Subcutaneous abdominal adipose tissue (tissue), 5 donors: ENCODE measurements around the gene OR5AR1.
"Not testable (repeated sequence)": the region's sequence is repeated elsewhere in the genome, so short reads cannot be mapped to it uniquely, and the experiment has no call there.

Experiments
- H3K27ac ChIP-seq: one replicate; pipeline ENCODE4 v1.7.0; 2013; ENCODE audit warnings: low read depth, mild to moderate bottlenecking, inconsistent platforms, low read length, moderate library complexity
- H3K27me3 ChIP-seq, 5 donors: one replicate each; pipeline ENCODE4 v1.7.0; 2013; ENCODE audit warnings: low read length in 5 of 5, inconsistent platforms in 1 of 5; ENCODE audit not compliant: control insufficient read depth in 5 of 5, insufficient read depth in 4 of 5
- H3K36me3 ChIP-seq, 5 donors: one replicate each; pipeline ENCODE4 v1.7.0; 2013; ENCODE audit warnings: low read length in 5 of 5; ENCODE audit not compliant: control insufficient read depth in 5 of 5, insufficient read depth in 5 of 5
- H3K4me1 ChIP-seq, 5 donors: one replicate each; pipeline ENCODE4 v1.7.0; 2013; ENCODE audit warnings: low read length in 5 of 5, mild to moderate bottlenecking in 3 of 5, moderate library complexity in 1 of 5; ENCODE audit not compliant: control insufficient read depth in 5 of 5, insufficient read depth in 5 of 5
- H3K4me3 ChIP-seq, 5 donors: one replicate each; pipeline ENCODE4 v1.7.0; 2013; ENCODE audit warnings: low read length in 5 of 5, low read depth in 1 of 5
- H3K9ac ChIP-seq, 5 donors: one replicate each; pipeline ENCODE4 v1.7.0; 2013; ENCODE audit warnings: low read length in 5 of 5, mild to moderate bottlenecking in 4 of 5, moderate library complexity in 3 of 5
- H3K9me3 ChIP-seq, 5 donors: one replicate each; pipeline ENCODE4 v1.7.0; 2013; ENCODE audit warnings: low read length in 5 of 5; ENCODE audit not compliant: control insufficient read depth in 5 of 5
- donor health status: healthy.
- donor health status: healthy.
- donor health status: healthy.
- donor health status: healthy.
- donor health status: healthy.

OR5AR1 gene

DNA sequence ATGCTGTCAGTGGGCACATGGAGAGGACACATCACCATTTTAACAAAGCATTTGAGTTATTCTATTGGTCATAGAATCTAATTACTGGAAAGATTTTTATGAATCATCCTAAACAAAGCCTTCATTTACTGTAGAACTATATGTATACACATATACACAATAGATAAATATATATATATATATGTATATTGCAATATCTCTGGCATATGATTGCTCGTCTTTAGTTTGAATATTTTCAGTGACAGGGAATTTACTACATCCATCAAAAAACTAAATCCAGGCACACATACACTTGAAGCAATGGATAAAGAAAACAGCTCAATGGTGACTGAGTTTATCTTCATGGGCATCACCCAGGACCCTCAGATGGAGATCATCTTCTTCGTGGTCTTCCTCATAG lies at the start of gene OR5AR1:
Gene OR5AR1 (plus strand): TSS at position 301 of the 400 bp plus-strand sequence. CDS start 0 bp downstream, at position 301.
- H3K9ac ChIP-seq: no peak within 1 kb of the TSS
- no peaks in the 10 kb centered on the region for H3K9me3 ChIP-seq
- no peaks in the 10 kb centered on the region for H3K27me3 ChIP-seq
- no peak within 1 kb of the TSS for H3K27ac ChIP-seq
- H3K36me3 ChIP-seq: no peaks in the 10 kb centered on the region
- no peaks in the 10 kb centered on the region for H3K4me1 ChIP-seq
- no peak within 1 kb of the TSS for H3K4me3 ChIP-seq

DNA sequence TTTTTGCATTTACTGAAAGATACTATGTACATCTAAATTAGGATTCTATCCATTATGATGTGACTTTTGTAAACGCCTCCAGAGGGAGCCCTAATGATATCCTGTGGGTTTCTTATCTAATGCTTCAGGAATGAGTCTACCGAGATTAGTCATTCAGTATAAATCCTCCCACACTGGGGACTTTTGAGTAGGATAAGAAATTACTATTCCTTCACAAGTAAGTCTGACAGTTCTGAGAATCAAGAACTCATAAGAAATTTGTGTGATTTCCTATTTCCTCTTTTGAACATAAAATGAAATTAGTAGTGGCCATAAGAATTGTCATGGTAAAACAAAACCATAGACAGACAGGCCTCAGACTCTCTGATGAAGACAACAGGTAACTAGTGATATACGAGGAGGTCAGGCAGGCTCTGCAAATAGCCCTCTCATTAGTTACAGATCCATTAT lies 38.8 kb upstream of the OR5AR1 start:
- H3K9me3 ChIP-seq: no peaks in the 10 kb centered on the region
- no peaks in the 10 kb centered on the region for H3K36me3 ChIP-seq
- H3K27ac ChIP-seq: no peak overlapping the region
- H3K4me3 ChIP-seq: no peak overlapping the region
- H3K27me3 ChIP-seq: no peaks in the 10 kb centered on the region
- H3K4me1 ChIP-seq: no peaks in the 10 kb centered on the region
- no peak overlapping the region for H3K9ac ChIP-seq

DNA sequence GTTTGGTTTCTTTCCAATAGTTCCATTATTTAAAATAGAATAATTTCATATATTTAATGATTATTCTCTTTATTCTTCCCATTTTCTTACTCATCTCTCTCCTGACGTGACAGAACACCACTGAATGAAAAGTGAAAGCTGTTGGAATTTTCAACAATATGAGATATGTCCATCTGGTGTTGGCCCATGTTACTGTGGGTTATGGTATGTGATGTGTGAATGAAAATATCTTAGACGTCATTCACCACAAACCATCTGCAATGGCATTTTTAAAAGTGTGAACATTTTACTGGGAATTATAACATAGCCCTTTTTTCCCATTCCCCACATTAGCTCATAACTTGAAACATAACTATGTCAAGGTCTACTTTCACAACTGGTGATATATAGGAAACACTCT lies 37.5 kb upstream of the OR5AR1 start:
- Histone ChIP-seq H3K4me1 (no peaks in the 10 kb centered on the region), H3K4me3 (no peak overlapping the region), H3K9ac (no peak overlapping the region), H3K9me3 (no peaks in the 10 kb centered on the region), H3K36me3 (no peaks in the 10 kb centered on the region), H3K27me3 (no peaks in the 10 kb centered on the region), H3K27ac (no peak overlapping the region)

DNA sequence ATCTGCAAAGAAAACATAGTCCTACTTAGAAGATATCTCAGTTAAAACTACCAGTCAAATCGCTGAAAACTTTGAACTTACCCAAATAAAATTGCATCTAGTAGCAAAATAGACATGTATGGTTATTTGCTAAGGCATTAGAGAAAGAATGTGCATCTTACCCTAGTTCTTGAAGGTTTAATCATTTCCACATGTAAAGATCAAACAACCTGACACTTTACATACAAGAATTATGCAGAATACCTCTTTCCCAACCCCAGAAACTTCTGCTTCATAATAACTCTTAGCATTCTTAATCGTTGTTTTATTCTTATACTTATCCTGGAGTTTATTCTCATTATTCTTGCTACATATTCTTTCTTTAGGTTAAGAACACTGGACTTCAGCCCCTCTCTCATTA lies 31.2 kb upstream of the OR5AR1 start:
- H3K4me1 ChIP-seq: no peaks in the 10 kb centered on the region
- H3K27ac ChIP-seq: no peak overlapping the region
- no peak overlapping the region for H3K9ac ChIP-seq
- H3K9me3 ChIP-seq: no peaks in the 10 kb centered on the region
- no peak overlapping the region for H3K4me3 ChIP-seq
- H3K36me3 ChIP-seq: no peaks in the 10 kb centered on the region
- no peaks in the 10 kb centered on the region for H3K27me3 ChIP-seq

DNA sequence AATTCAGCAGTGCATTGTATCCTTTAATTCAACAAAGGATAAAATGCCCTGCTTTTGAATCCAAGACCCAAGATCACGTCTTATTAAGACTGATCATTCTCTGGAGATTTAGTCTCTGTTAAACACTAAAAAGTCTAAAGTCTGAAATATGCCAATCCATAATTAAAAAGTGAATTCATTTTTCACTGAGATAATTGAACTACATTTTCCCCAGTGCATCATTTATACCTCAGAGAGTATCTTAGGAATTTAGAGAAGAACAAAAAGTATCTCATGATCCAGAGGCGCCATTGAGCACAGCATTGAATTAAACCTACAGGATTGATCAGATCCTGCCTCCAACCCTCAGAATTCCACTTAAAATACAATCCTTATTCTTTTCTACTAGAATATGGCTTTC lies 26.6 kb upstream of the OR5AR1 start:
- Histone ChIP-seq H3K36me3 (no peaks in the 10 kb centered on the region), H3K27me3 (no peaks in the 10 kb centered on the region)

DNA sequence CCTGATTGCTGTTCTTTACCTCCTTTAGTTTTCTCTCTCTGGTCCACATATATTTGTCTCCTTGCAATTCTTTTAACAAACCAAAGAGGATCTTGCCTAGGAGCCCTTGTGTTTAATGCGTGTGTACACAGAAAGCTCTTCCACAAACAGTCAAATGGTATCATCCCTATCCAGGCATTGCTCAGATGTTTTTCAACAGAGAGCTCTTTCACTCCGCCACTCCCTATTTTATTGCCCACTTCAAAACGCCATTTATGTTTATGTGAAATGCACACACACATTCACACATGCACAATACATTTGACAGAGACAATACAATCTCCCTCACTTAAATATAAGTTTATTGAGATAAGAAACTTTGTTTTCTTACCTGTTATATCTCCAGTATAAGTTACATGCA lies 26.0 kb upstream of the OR5AR1 start:
- Histone ChIP-seq H3K9ac (no peak overlapping the region), H3K9me3 (no peaks in the 10 kb centered on the region), H3K27me3 (no peaks in the 10 kb centered on the region), H3K4me1 (no peaks in the 10 kb centered on the region), H3K27ac (no peak overlapping the region), H3K4me3 (no peak overlapping the region), H3K36me3 (no peaks in the 10 kb centered on the region)

More for the DNA sequence above, 26.6 kb upstream of the OR5AR1 start:
- Histone ChIP-seq H3K27ac (no peak overlapping the region), H3K4me3 (no peak overlapping the region), H3K9me3 (no peaks in the 10 kb centered on the region), H3K9ac (no peak overlapping the region), H3K4me1 (no peaks in the 10 kb centered on the region)

DNA sequence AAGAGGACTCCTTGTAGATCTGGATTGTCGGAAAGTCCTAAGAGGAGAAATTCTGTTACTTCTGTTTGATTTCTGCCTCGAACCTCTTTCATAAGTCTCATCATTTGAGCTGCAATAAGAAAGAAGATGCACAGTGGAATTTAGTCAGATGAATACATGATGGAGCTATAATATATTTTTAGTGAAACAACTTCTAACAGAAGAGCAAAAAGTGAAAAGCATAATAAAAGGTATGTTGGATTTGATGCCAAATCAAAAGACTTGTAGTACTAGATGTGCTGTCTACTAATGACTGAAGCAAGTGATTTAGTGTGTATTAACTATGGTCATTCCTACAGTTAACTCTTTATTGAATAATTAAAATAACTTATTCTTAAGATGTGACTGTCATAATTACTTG lies 21.1 kb upstream of the OR5AR1 start, which contains the start of gene OR5AP2:
Gene OR5AP2 (minus strand): TSS at position 101 of the 400 bp plus-strand sequence. CDS start 0 bp downstream, at position 101.
- Histone ChIP-seq H3K9me3 (no peaks in the 10 kb centered on the region), H3K27me3 (no peaks in the 10 kb centered on the region), H3K9ac (no peak within 1 kb of the TSS), H3K4me1 (no peaks in the 10 kb centered on the region), H3K4me3 (no peak within 1 kb of the TSS), H3K36me3 (no peaks in the 10 kb centered on the region), H3K27ac (no peak within 1 kb of the TSS)

DNA sequence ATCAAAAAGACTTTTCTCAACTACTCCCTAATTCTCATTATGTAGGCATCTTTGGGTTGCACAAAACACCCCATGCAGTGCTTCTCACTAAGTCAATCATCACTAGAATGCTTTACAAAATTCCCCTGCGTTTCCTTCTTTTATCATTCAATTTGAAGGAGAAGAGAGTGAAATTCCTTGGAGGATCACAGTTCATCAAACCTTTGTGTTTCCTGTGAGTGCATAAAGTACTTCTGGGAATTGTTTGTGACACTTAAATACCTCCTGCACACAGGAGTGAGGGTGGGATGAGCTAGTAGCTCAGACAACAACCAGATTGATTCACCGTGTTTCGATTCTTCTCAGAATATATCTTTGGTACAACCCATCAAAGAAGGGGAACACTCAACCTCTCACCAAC lies 3.7 kb upstream of the OR5AR1 start:
- no peak overlapping the region for H3K4me3 ChIP-seq
- no peaks in the 10 kb centered on the region for H3K27me3 ChIP-seq
- no peak overlapping the region for H3K9ac ChIP-seq
- no peaks in the 10 kb centered on the region for H3K36me3 ChIP-seq
- no peaks in the 10 kb centered on the region for H3K9me3 ChIP-seq
- no peaks in the 10 kb centered on the region for H3K4me1 ChIP-seq
- H3K27ac ChIP-seq: no peak overlapping the region

DNA sequence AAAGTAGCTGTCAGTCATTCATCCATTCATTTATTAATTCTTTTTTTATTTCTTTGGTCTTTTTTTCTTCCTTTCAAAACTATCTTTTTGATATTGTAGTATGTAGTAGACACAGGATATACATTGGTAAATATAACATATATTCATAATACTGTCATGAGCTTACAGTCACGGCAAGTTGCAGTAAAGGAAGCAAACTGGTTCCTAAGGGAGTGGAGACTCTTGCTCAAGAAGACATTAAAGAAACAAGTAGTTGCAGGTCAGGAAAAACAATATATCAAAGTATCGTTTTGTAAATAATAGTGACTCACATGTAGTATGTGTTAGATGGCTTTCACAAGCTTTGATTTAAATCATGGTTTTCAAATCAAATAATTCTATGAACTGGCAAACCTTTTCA lies 7.5 kb downstream of the OR5AR1 start:
- no peaks in the 10 kb centered on the region for H3K36me3 ChIP-seq
- no peak overlapping the region for H3K9ac ChIP-seq
- H3K4me3 ChIP-seq: no peak overlapping the region
- H3K4me1 ChIP-seq: no peaks in the 10 kb centered on the region
- H3K27me3 ChIP-seq: no peaks in the 10 kb centered on the region
- H3K9me3 ChIP-seq: peaks cover 0 to 3% (median 0%) of the 10 kb centered on the region in 5 donors
- no peak overlapping the region for H3K27ac ChIP-seq

DNA sequence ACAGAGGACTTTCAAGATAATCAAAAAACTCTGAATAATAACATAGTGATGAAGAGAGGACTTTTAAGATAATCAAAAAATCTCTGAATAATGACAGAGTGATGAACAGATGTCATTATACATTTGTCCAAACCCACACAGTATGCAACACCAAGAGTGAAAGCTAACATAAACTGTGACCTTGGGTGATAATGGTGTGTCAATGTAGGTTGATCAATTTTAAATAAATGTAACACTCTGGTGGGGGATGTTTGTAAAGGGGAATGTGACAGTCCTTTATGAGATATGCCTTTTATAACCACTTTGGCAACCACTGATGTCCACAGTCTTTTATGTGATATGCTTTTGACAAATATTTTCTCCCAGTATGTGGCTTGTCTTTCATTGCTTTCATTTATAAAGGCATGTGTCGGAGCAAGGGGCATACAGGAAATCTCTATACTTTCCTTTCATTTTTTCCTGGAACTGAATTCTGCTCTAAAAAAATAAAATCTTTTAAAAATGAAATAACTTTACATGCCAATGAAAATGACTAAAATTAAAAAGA lies 25.1 kb downstream of the OR5AR1 start:
- no peak overlapping the region for H3K9ac ChIP-seq
- no peaks in the 10 kb centered on the region for H3K4me1 ChIP-seq
- no peaks in the 10 kb centered on the region for H3K27me3 ChIP-seq
- H3K4me3 ChIP-seq: no peak overlapping the region
- no peaks in the 10 kb centered on the region for H3K9me3 ChIP-seq
- no peaks in the 10 kb centered on the region for H3K36me3 ChIP-seq
- H3K27ac ChIP-seq: no peak overlapping the region

DNA sequence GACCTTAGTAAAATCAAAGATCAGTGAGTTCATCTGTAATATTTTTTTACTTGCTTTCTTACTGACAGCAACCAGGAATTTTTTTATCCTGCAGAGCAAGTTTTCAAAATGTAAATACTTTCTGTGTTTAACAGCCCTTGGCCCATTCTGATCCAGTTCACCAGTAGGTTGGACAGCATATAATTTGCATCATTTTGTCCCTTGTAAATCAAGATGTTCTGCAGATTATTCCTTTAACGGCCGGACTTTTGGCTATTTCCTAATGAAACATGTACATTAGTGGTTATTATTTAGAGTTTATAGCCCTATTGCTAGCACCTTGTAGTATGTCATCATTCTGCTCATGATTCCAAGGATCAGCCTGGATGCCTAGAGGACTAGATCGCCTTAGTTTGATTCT lies 27.7 kb downstream of the OR5AR1 start:
- H3K9ac ChIP-seq, H3K36me3 ChIP-seq, H3K9me3 ChIP-seq, H3K27ac ChIP-seq, H3K4me1 ChIP-seq, H3K4me3 ChIP-seq, H3K27me3 ChIP-seq: not testable (repeated sequence)
